Right lobe of liver (tissue), 6 donors: ENCODE data around the gene KYAT1. TPM values are rescaled to one million over a fixed set of nuclear protein-coding genes. Genes with fewer than 3 reads are reported as not detected.

Experiments used
- ATAC-seq, 4 donors: fragments of 200-7000 bp; cut with Tn5 transposase; one replicate each; pipeline ENCODE4 v1.9.1; 2020; ENCODE audit warnings: mild to moderate bottlenecking in 4 of 4, moderate library complexity in 4 of 4
- DNase-seq, 3 donors: peaks; one replicate each; pipeline ENCODE4 v3.0.0-alpha.2; 2020
- H3K27ac ChIP-seq, 3 donors: fragments of 200-600 bp; one replicate each; pipeline ENCODE4 v1.8.0; 2022
- H3K27me3 ChIP-seq, 2 donors: fragments of 200-600 bp; one replicate each; pipeline ENCODE4 v1.8.0; 2022
- H3K36me3 ChIP-seq, 4 donors: fragments of 200-600 bp; sonication (generic) in 1 of 4; one replicate each; pipeline versions ENCODE4 v1.5.1 to v1.8.0; 2017 to 2022; ENCODE audit warnings: control low read depth in 1 of 4
- H3K4me1 ChIP-seq, 4 donors: fragments of 200-600 bp; sonication (generic) in 1 of 4; one replicate each; pipeline versions ENCODE4 v1.5.1 to v1.8.0; 2017 to 2022; ENCODE audit warnings: control low read depth in 1 of 4
- H3K4me3 ChIP-seq, 3 donors: fragments of 200-600 bp; one replicate each; pipeline ENCODE4 v1.8.0; 2022
- H3K9me3 ChIP-seq, 4 donors: fragments of 200-600 bp; sonication (generic) in 1 of 4; one replicate each; pipeline versions ENCODE4 v1.5.1 to v1.8.0; 2017 to 2022; ENCODE audit warnings: control low read depth in 1 of 4
- POLR2A ChIP-seq: fragments of 450-650 bp; IDR thresholded peaks from one replicate; pipeline ENCODE4 v1.6.1; 2017; ENCODE audit warnings: antibody characterized with exemption, mild to moderate bottlenecking
- WGBS: methylation state at CpG from one replicate; pipeline ENCODE4 v1.1.6; 2018; ENCODE audit warnings: low coverage, low lambda C conversion rate; ENCODE audit not compliant: insufficient coverage; ENCODE audit errors: missing lambda C conversion rate; 5-methylcytosine and 5-hydroxymethylcytosine counted together
- intact Hi-C, 2 donors: fragments of 100-400 bp; cut with DNase I; formaldehyde crosslinking; loops; one replicate each; pipeline versions ENCODE4 v1.11.2 to v1.14.1; 2022
- total RNA-seq, 6 experiments: library from RNA; depleted of rRNA in 2 of 6; stranded (reverse); fragments of >200 nt in 2 of 6; fragmentation: NEBNext Ultra II Directional in 3 of 6; extraction: Animal tissue kit (Norgen Biotek cat#: 25700) in 3 of 6; gene quantifications; one replicate each; pipeline versions ENCODE4 v1.1.0 to v1.2.4, GENCODE V29; 2016 to 2023
- TF ChIP-seq, protein P1 (sequence below), 4 donors: fragments of 200-600 bp in 3 of 4; fragments of 450-650 bp in 1 of 4; IDR thresholded peaks; one replicate each; pipeline versions ENCODE4 v1.5.1 to v1.8.0; 2016 to 2022; ENCODE audit warnings: antibody characterized with exemption in 4 of 4, mild to moderate bottlenecking in 2 of 4
- donor health status: DM: no; HTN: yes; CAD: no.
- donor health status: DM: no; HTN: no; CAD: no.
- donor health status: DM: no; HTN: no; CAD: no.
- donor health status: DM: no; HTN: yes; CAD: no.
- donor health status: DM: no; HTN: yes; CAD: no.

Gene KYAT1
- total RNA-seq, 6 experiments from 2014 or later, result 7.2 to 12.7 (median 10.4) TPM

DNA sequence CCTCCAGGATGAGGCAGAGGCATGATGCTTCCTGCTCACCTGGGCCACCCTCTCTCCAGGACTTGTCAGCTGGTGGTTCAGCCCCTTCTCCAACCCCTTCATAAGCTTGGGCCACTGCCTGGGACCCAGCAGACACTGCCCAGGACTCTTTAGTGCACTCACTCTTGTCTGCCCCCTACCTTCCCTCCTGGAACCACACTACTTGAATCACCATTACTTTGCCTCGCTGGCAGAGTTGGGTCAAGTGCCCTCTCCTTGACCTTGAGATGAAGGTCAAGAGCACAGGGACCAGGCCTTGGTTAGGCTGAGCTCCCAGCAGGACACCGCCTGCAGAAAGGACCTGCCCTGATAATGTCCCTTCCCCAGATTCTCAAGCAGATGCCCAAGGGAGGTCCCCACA is 71.9 kb downstream of the KYAT1 start:
- intact Hi-C loops, result loop anchor here in 1 of 2 donors (10.0 kb wide), 1 partner anchor 65 kb away; no protein-coding TSS in a partner anchor
- Histone ChIP-seq H3K36me3 (peaks cover 0 to 32% (median 12%) of the 10 kb centered on the region in 4 donors), H3K27me3 (no peaks in the 10 kb centered on the region), H3K4me3 (no peak overlapping the region), H3K4me1 (no peaks in the 10 kb centered on the region), H3K27ac (no peak overlapping the region), H3K9me3 (no peaks in the 10 kb centered on the region)
- peak in 2 of 4 donors; percentile 25 to 26 for ATAC-seq
- no CpG with 5 or more reads among the region's 2 CpGs for WGBS
- DNase-seq, result no peak
- TF ChIP-seq POLR2A, result no peak
- TF ChIP-seq, protein P1, sequence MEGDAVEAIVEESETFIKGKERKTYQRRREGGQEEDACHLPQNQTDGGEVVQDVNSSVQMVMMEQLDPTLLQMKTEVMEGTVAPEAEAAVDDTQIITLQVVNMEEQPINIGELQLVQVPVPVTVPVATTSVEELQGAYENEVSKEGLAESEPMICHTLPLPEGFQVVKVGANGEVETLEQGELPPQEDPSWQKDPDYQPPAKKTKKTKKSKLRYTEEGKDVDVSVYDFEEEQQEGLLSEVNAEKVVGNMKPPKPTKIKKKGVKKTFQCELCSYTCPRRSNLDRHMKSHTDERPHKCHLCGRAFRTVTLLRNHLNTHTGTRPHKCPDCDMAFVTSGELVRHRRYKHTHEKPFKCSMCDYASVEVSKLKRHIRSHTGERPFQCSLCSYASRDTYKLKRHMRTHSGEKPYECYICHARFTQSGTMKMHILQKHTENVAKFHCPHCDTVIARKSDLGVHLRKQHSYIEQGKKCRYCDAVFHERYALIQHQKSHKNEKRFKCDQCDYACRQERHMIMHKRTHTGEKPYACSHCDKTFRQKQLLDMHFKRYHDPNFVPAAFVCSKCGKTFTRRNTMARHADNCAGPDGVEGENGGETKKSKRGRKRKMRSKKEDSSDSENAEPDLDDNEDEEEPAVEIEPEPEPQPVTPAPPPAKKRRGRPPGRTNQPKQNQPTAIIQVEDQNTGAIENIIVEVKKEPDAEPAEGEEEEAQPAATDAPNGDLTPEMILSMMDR (IDR thresholded peaks at IDR 0.05), result no peak

DNA sequence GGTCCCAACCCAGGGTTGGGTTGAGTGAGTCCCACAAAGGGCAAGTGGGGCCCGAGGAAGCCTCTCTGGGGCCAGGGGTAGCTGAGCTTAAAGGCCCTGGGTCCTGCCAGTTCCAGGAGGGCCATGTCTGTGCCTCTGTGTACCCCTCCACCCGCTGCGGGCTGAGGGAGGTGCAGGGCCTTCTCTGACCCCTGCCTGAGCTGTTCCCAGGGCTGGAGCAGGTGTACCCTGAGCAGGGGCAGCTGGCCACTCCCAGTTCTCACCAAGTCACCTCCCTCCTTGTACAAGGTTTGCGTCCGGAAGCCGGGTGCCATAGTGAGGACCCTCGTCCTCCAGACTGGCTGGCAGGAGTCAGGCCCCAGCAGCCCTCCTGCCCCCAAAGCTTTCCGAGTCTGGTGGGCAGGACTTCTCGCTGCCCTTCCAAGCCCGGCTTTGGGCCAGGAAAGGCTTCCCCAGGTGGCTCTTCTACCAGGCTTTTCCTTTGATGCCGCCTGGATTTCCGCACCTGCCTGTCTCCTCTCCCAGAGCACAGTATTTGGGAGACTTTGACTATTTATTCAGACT is 72.6 kb downstream of the KYAT1 start:
- Histone ChIP-seq H3K4me3 (no peak overlapping the region), H3K36me3 (peaks cover 0 to 38% (median 12%) of the 10 kb centered on the region in 4 donors)
- ATAC-seq, result peak in 2 of 4 donors; percentile 26 to 40

DNA sequence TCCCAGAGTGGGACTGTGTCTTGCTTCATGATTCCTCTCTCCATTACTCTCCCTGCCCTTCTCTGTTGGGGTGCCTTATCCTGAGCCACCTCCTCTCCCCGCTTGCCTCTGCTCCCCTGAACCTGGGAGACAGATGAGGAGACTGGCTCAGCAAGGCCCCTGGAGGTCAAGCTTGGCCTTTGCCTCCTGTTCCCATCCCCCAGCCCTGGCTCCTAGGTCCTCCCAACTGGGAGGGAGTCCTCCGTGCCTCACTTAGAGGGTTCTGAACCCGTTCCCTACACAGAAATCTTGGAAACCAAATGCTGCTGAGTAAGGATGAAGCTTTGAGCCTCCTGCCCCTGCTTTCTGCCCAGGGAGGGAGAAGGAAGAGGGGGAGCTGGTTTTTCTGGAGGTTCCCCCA is 73.2 kb downstream of the KYAT1 start:
- Histone ChIP-seq H3K36me3 (peaks cover 0 to 43% (median 15%) of the 10 kb centered on the region in 4 donors), H3K4me1 (no peaks in the 10 kb centered on the region), H3K9me3 (no peaks in the 10 kb centered on the region), H3K27ac (no peak overlapping the region), H3K4me3 (no peak overlapping the region), H3K27me3 (no peaks in the 10 kb centered on the region)
- WGBS, result 83% methylated on average over 1 of the region's 3 CpGs
- no peak for TF ChIP-seq POLR2A
- TF ChIP-seq, protein P1 (IDR thresholded peaks at IDR 0.05), result no peak
- DNase-seq (no peak), ATAC-seq (peak in 1 of 4 donors; percentile 5)
- intact Hi-C loops, result loop anchor here in 1 of 2 donors (10.0 kb wide), 1 partner anchor 64 kb away; no protein-coding TSS in a partner anchor

More for the DNA sequence above, 72.6 kb downstream of the KYAT1 start:
- Histone ChIP-seq H3K27me3 (no peaks in the 10 kb centered on the region), H3K9me3 (no peaks in the 10 kb centered on the region), H3K4me1 (no peaks in the 10 kb centered on the region), H3K27ac (no peak overlapping the region)
- WGBS, result 97% methylated on average over 6 of the region's 12 CpGs
- no peak for TF ChIP-seq POLR2A
- TF ChIP-seq, protein P1 (IDR thresholded peaks at IDR 0.05), result no peak
- no peak for DNase-seq
- intact Hi-C loops, result loop anchor here in 1 of 2 donors (10.0 kb wide), 1 partner anchor 64 kb away; no protein-coding TSS in a partner anchor

DNA sequence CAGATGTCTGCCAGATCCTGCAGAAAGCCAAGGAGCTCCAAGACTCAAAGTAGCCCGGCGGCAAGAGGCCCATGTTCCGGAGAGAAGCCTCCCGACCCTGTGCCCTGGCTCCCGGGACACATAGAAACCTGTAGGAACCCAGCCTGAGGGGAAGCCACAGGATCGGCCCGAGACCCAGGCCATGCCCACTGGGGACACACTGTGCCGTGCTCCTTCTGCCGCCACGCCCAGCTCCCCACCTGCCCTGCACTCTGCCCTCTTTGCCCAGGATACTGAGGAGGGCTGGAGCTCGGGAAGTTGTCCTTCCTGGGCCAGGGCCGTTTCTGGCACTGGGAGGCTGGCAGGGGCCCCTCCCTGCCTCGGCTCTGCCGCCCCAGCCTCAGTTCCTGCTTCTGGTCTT is 73.9 kb downstream of the KYAT1 start:
- WGBS, result 80% methylated on average over 1 of the region's 14 CpGs
- H3K27me3 ChIP-seq, result no peaks in the 10 kb centered on the region
- no peak overlapping the region for H3K4me3 ChIP-seq
- H3K4me1 ChIP-seq, result no peaks in the 10 kb centered on the region
- H3K27ac ChIP-seq, result no peak overlapping the region
- peak in 1 of 4 donors; percentile 9 for ATAC-seq
- intact Hi-C loops, result loop anchor here in 1 of 2 donors (10.0 kb wide), 1 partner anchor 63 kb away; no protein-coding TSS in a partner anchor
- no peaks in the 10 kb centered on the region for H3K9me3 ChIP-seq
- DNase-seq, result no peak
- H3K36me3 ChIP-seq, result peaks cover 0 to 51% (median 18%) of the 10 kb centered on the region in 4 donors
- no peak for TF ChIP-seq POLR2A
- TF ChIP-seq, protein P1 (IDR thresholded peaks at IDR 0.05), result no peak
